Transverse colon (tissue), 4 donors: ENCODE measurements around the gene MEST. TPM values are rescaled to one million over a fixed set of nuclear protein-coding genes. Genes with fewer than 3 reads are reported as not detected.
A peak's percentile ranks its signal among the peaks of the same experiment; 100 is the strongest.

Experiments
- DNase-seq: peaks from one replicate; pipeline ENCODE4 v3.0.0-alpha.2; 2019
- H3K27ac ChIP-seq, 4 donors: fragments of 200-600 bp; sonication (generic); 2 replicates each; pipeline ENCODE4 v1.5.1; 2016 to 2018; ENCODE audit warnings: inconsistent platforms in 4 of 4
- H3K27me3 ChIP-seq: fragments of 200-600 bp; sonication (generic); 2 replicates; pipeline ENCODE4 v1.5.1; 2017; ENCODE audit warnings: inconsistent platforms
- H3K36me3 ChIP-seq, 4 donors: fragments of 200-600 bp; sonication (generic); 2 replicates each; pipeline ENCODE4 v1.5.1; 2017 to 2019; ENCODE audit warnings: inconsistent platforms in 4 of 4
- H3K4me1 ChIP-seq, 4 donors: fragments of 200-600 bp; sonication (generic); 2 replicates each; pipeline ENCODE4 v1.5.1; 2017 to 2020; ENCODE audit warnings: inconsistent platforms in 4 of 4
- H3K4me3 ChIP-seq, 4 donors: fragments of 200-600 bp; sonication (generic); 1 replicate in 1 of 4; 2 replicates in 3 of 4; pipeline versions ENCODE4 v1.5.1 to v1.6.1; 2017 to 2019; ENCODE audit warnings: inconsistent platforms in 4 of 4
- H3K9me3 ChIP-seq, 2 donors: fragments of 200-600 bp; sonication (generic); 2 replicates each; pipeline ENCODE4 v1.5.1; 2017 to 2019; ENCODE audit warnings: inconsistent platforms in 2 of 2
- CTCF ChIP-seq, 5 experiments: fragments of 200-600 bp in 3 of 5; fragments of 450-650 bp in 2 of 5; sonication (generic) in 3 of 5; IDR thresholded peaks; 1 replicate in 2 of 5; 2 replicates in 3 of 5; pipeline ENCODE4 v1.5.1; 2016 to 2017; ENCODE audit warnings: antibody characterized with exemption in 5 of 5, inconsistent platforms in 3 of 5, mild to moderate bottlenecking in 2 of 5, moderate library complexity in 1 of 5
- EP300 ChIP-seq: sonication (generic); formaldehyde crosslinking; IDR thresholded peaks from one replicate; pipeline ENCODE4 v1.6.1; 2017; ENCODE audit warnings: antibody characterized with exemption, low read depth
- POLR2A ChIP-seq: fragments of 450-650 bp; IDR thresholded peaks from one replicate; pipeline ENCODE4 v1.6.1; 2016; ENCODE audit warnings: antibody characterized with exemption, mild to moderate bottlenecking, moderate library complexity
- POLR2AphosphoS5 ChIP-seq, 3 donors: sonication (generic); formaldehyde crosslinking; IDR thresholded peaks; one replicate each; pipeline ENCODE4 v1.6.1; 2016; ENCODE audit warnings: antibody characterized with exemption in 3 of 3
- WGBS, 2 donors: methylation state at CpG; one replicate each; pipeline ENCODE4 v1.1.5; 2018; ENCODE audit warnings: low coverage in 1 of 2; 5-methylcytosine and 5-hydroxymethylcytosine counted together
- in situ Hi-C, 4 donors: fragments of 200-750 bp; cut with MboI; loops; one replicate each; pipeline versions ENCODE4 v1.15.0 to v1.15.1; 2017; ENCODE audit warnings: low sequenced_read_pairs in 3 of 4, low pct_ligation_motif_present in 1 of 4, low pct_unique_long_range_greater_than_20kb in 1 of 4
- intact Hi-C: fragments of 100-400 bp; cut with DNase I; formaldehyde crosslinking; loops from one replicate; pipeline ENCODE4 v1.15.1; 2023; ENCODE audit warnings: low total_unique reads
- total RNA-seq, 4 donors: library from RNA; depleted of rRNA; stranded (reverse); fragments of >200 nt; gene quantifications; one replicate each; pipeline ENCODE4 v1.1.0, GENCODE V29; 2016

MEST gene
- total RNA-seq, 4 donors from 2014 or later, result 4.0 to 49.0 (median 34.6) TPM

GRCh38 chr7:130489140-130489983, 2.5 kb upstream of the MEST start:
- peak overlapping the region in 1 of 4 donors; percentile 42 for H3K27ac ChIP-seq

GRCh38 chr7:130490311-130490791, 1.5 kb upstream of the MEST start:
- H3K27me3 ChIP-seq, result no peaks in the 10 kb centered on the region
- peaks cover 4 to 25% (median 12%) of the 10 kb centered on the region in 4 donors for H3K4me1 ChIP-seq

More at GRCh38 chr7:130489140-130489983, 2.5 kb upstream of the MEST start:
- no peak for DNase-seq
- intact Hi-C loops, result no loop called here
- peaks cover 4 to 25% (median 12%) of the 10 kb centered on the region in 4 donors for H3K4me1 ChIP-seq
- in situ Hi-C loops, result loop anchor here in 1 of 4 donors (25.0 kb wide), 1 partner anchor 202 kb away; the partner anchor contains the start of gene CPA4
- no peaks in the 10 kb centered on the region for H3K9me3 ChIP-seq
- peaks cover 7% of the 10 kb centered on the region for H3K27me3 ChIP-seq
- H3K4me3 ChIP-seq, result no peak overlapping the region
- TF ChIP-seq CTCF (IDR thresholded peaks at IDR 0.05) (no peak), POLR2A (no peak), POLR2AphosphoS5 (IDR thresholded peaks at IDR 0.05) (no peak), EP300 (no peak)
- no peaks in the 10 kb centered on the region for H3K36me3 ChIP-seq
- 72 to 83% methylated on average over 2 to 10 of the region's 10 CpGs for WGBS, 2 donors

GRCh38 chr7:130490888-130491804, 739 bp upstream of the MEST start:
- Histone ChIP-seq H3K9me3 (no peaks in the 10 kb centered on the region), H3K4me1 (peaks cover 4 to 20% (median 12%) of the 10 kb centered on the region in 4 donors), H3K27ac (peak overlapping the region in 3 of 4 donors; percentile 9 to 67 (median 23)), H3K27me3 (no peaks in the 10 kb centered on the region), H3K36me3 (no peaks in the 10 kb centered on the region), H3K4me3 (peak overlapping the region in 3 of 4 donors; percentile 12 to 36 (median 25))
- intact Hi-C loops (no loop called here), in situ Hi-C loops (loop anchor here in 1 of 4 donors (25.0 kb wide), 1 partner anchor 204 kb away; the partner anchor contains the start of gene CPA4)
- WGBS, 2 donors, result 61 to 65% methylated on average over 5 to 62 of the region's 62 CpGs
- peak; percentile 37 for DNase-seq
- TF ChIP-seq POLR2AphosphoS5 (IDR thresholded peaks at IDR 0.05) (no peak), CTCF (IDR thresholded peaks at IDR 0.05) (peak; percentile 42 to 49 (median 46))

More at GRCh38 chr7:130490311-130490791, 1.5 kb upstream of the MEST start:
- Histone ChIP-seq H3K27ac (peak overlapping the region in 1 of 4 donors; percentile 67), H3K9me3 (no peaks in the 10 kb centered on the region), H3K4me3 (peak overlapping the region in 3 of 4 donors; percentile 12 to 36 (median 25)), H3K36me3 (no peaks in the 10 kb centered on the region)
- intact Hi-C loops (no loop called here), in situ Hi-C loops (loop anchor here in 1 of 4 donors (25.0 kb wide), 1 partner anchor 203 kb away; the partner anchor contains the start of gene CPA4)
- TF ChIP-seq POLR2A, result no peak
- DNase-seq, result no peak
- WGBS, 2 donors, result 83 to 88% methylated on average over 12 to 21 of the region's 21 CpGs

- Histone ChIP-seq H3K9me3 (no peaks in the 10 kb centered on the region), H3K27ac (no peak overlapping the region), H3K27me3 (no peaks in the 10 kb centered on the region), H3K36me3 (no peaks in the 10 kb centered on the region), H3K4me3 (peak overlapping the region in 3 of 4 donors; percentile 12 to 36 (median 25)), H3K4me1 (peaks cover 4 to 14% (median 10%) of the 10 kb centered on the region in 4 donors)
- in situ Hi-C loops (loop anchor here in 1 of 4 donors (25.0 kb wide), 1 partner anchor 205 kb away; the partner anchor contains the start of gene CPA4), intact Hi-C loops (no loop called here)
- no peak for DNase-seq
- no peak for TF ChIP-seq POLR2AphosphoS5 (IDR thresholded peaks at IDR 0.05)
- 69 to 77% methylated on average over 7 to 50 of the region's 50 CpGs for WGBS, 2 donors
Measured at GRCh38 chr7:130492523-130493274, 814 bp downstream of the MEST start.
